HCT116 (cell line): Measurements from ENCODE around the gene CCDC154. TPM values are rescaled to one million over a fixed set of nuclear protein-coding genes. Genes with fewer than 3 reads are reported as not detected.

Source experiments
- ATAC-seq: fragments of 200-7000 bp; cut with Tn5 transposase; 2 replicates; pipeline ENCODE4 v1.9.1; 2020; ENCODE audit warnings: mild to moderate bottlenecking, moderate library complexity
- BruUV-seq: library from RNA; stranded (reverse); fragments of 400-500 nt; replicated peaks from 2 replicates; lab custom pipeline; 2021; lab: Mats Ljungman, UMichigan
- CTCF ChIA-PET: fragments of 300-600 bp; sonication (Branson Sonifier 250); formaldehyde crosslinking; loops from one replicate; lab custom pipeline; 2021; ENCODE audit warnings: antibody characterized with exemption; lab: Charles Lee
- POLR2A ChIA-PET: fragments of 300-600, 350-600 bp; sonication (Branson Sonifier 250); formaldehyde crosslinking; loops from one replicate; lab custom pipeline; 2021; ENCODE audit warnings: antibody characterized with exemption; lab: Charles Lee
- RAD21 ChIA-PET, 2 experiments: fragments of 300-600 bp; sonication (Branson Sonifier 250); formaldehyde crosslinking; loops; one replicate each; lab custom pipeline; 2023; ENCODE audit warnings: low total read pairs in 2 of 2; ENCODE audit not compliant: uncharacterized antibody in 2 of 2, unreplicated experiment in 2 of 2, low non-redundant PET in 1 of 2; lab: Charles Lee
- DNase-seq: peaks from one replicate; pipeline ENCODE4 v3.0.0-alpha.2; 2010; ENCODE audit warnings: low read depth, low spot score
- H2AFZ ChIP-seq: fragments of 200-600 bp; shearing (Covaris generic), sonication (generic); 2 replicates; pipeline ENCODE4 v1.6.1; 2017; ENCODE audit warnings: low read depth, mixed run types, mixed read lengths, antibody characterized with exemption, low read length; ENCODE audit not compliant: poor library complexity, severe bottlenecking
- H3K27ac ChIP-seq: 2 replicates; pipeline ENCODE4 v1.5.1; 2012; ENCODE audit warnings: low read depth, low read length
- H3K27me3 ChIP-seq: fragments of 200-600 bp; sonication (generic); 2 replicates; pipeline ENCODE4 v1.6.1; 2016; ENCODE audit warnings: mixed run types, low read length, mixed read lengths; ENCODE audit not compliant: insufficient read depth
- H3K36me3 ChIP-seq, 2 experiments: fragments of 200-500 bp in 1 of 2; fragments of 200-600 bp in 1 of 2; sonication (Bioruptor generic) in 1 of 2; sonication (generic) in 1 of 2; 2 replicates each; pipeline versions ENCODE4 v1.5.1 to v1.6.1; 2014 to 2016; ENCODE audit warnings: low read length in 2 of 2, inconsistent platforms in 1 of 2, mixed read lengths in 1 of 2, mixed run types in 1 of 2; ENCODE audit not compliant: insufficient read depth in 2 of 2, control insufficient read depth in 1 of 2
- H3K4me1 ChIP-seq, 2 experiments: fragments of 200-600 bp in 1 of 2; sonication (generic) in 1 of 2; 2 replicates each; pipeline versions ENCODE4 v1.5.1 to v1.6.1; 2012 to 2017; ENCODE audit warnings: low read length in 2 of 2, inconsistent platforms in 1 of 2, mild to moderate bottlenecking in 1 of 2, mixed read lengths in 1 of 2, mixed run types in 1 of 2, moderate library complexity in 1 of 2; ENCODE audit not compliant: insufficient read depth in 2 of 2, control insufficient read depth in 1 of 2
- H3K4me2 ChIP-seq: fragments of 200-600 bp; sonication (generic); 2 replicates; pipeline ENCODE4 v1.6.1; 2017; ENCODE audit warnings: mixed run types, low read length, mixed read lengths
- H3K4me3 ChIP-seq, 2 experiments: fragments of 200-600 bp in 1 of 2; sonication (generic) in 1 of 2; replicated peaks in 1 of 2; 2 replicates each; pipeline ENCODE4 v1.5.1; 2011 to 2016; ENCODE audit warnings: low read length in 2 of 2, control low read depth in 1 of 2, low read depth in 1 of 2, mild to moderate bottlenecking in 1 of 2, mixed read lengths in 1 of 2, mixed run types in 1 of 2
- H3K79me2 ChIP-seq: fragments of 200-600 bp; sonication (generic); 2 replicates; pipeline ENCODE4 v1.6.1; 2017; ENCODE audit warnings: mild to moderate bottlenecking, mixed run types, low read length, moderate library complexity, mixed read lengths; ENCODE audit not compliant: insufficient read depth
- H3K9ac ChIP-seq: fragments of 200-600 bp; sonication (generic); 2 replicates; pipeline ENCODE4 v1.6.1; 2016; ENCODE audit warnings: low read length, mixed read lengths
- H3K9me2 ChIP-seq: fragments of 200-600 bp; sonication (generic), shearing (Covaris generic); 2 replicates; pipeline ENCODE4 v1.6.1; 2017; ENCODE audit warnings: mixed run types, mild to moderate bottlenecking, moderate library complexity; ENCODE audit not compliant: insufficient read depth
- H3K9me3 ChIP-seq, 2 experiments: fragments of 200-500 bp in 1 of 2; fragments of 200-600 bp in 1 of 2; sonication (Bioruptor generic) in 1 of 2; sonication (generic) in 1 of 2; 2 replicates each; pipeline ENCODE4 v1.6.1; 2014 to 2017; ENCODE audit warnings: low read length in 2 of 2, mixed read lengths in 2 of 2, inconsistent platforms in 1 of 2, low read depth in 1 of 2, mild to moderate bottlenecking in 1 of 2, mixed run types in 1 of 2, moderate library complexity in 1 of 2; ENCODE audit not compliant: control insufficient read depth in 1 of 2, insufficient read depth in 1 of 2
- H4K20me1 ChIP-seq: fragments of 200-600 bp; sonication (generic), shearing (Covaris generic); 2 replicates; pipeline ENCODE4 v1.6.1; 2017; ENCODE audit warnings: mixed run types, mild to moderate bottlenecking, moderate library complexity; ENCODE audit not compliant: insufficient read depth
- ATF3 ChIP-seq: IDR thresholded peaks from 2 replicates; pipeline ENCODE4 v1.6.1; 2012
- CBX3 ChIP-seq: IDR thresholded peaks from 2 replicates; pipeline ENCODE4 v1.6.1; 2012; ENCODE audit warnings: low read depth
- CTCF ChIP-seq, 3 experiments: fragments of 200-600 bp in 1 of 3; sonication (generic) in 1 of 3; IDR thresholded peaks in 2 of 3; conservative IDR thresholded peaks in 1 of 3; 2 replicates each; pipeline ENCODE4 v1.5.1; 2012 to 2017; ENCODE audit warnings: low read depth in 2 of 3, low read length in 2 of 3, antibody characterized with exemption in 1 of 3, borderline replicate concordance in 1 of 3, control low read depth in 1 of 3, mild to moderate bottlenecking in 1 of 3, mixed read lengths in 1 of 3, mixed run types in 1 of 3, moderate library complexity in 1 of 3; ENCODE audit not compliant: insufficient read depth in 1 of 3
- ELF1 ChIP-seq: IDR thresholded peaks from 2 replicates; pipeline ENCODE4 v1.6.1; 2012; ENCODE audit warnings: low read depth, borderline replicate concordance
- EZH2 ChIP-seq: fragments of 200-600 bp; sonication (generic); IDR thresholded peaks from 2 replicates; pipeline ENCODE4 v1.6.1; 2017; ENCODE audit warnings: antibody characterized with exemption, mixed run types
- EZH2phosphoT487 ChIP-seq: fragments of 200-600 bp; IDR thresholded peaks from 2 replicates; pipeline ENCODE4 v1.6.1; 2018; ENCODE audit warnings: antibody characterized with exemption, borderline replicate concordance
- FOSL1 ChIP-seq: IDR thresholded peaks from 2 replicates; pipeline ENCODE4 v1.6.1; 2012; ENCODE audit warnings: low read depth
- JUND ChIP-seq: IDR thresholded peaks from 2 replicates; pipeline ENCODE4 v1.6.1; 2012
- MAX ChIP-seq: IDR thresholded peaks from 2 replicates; pipeline ENCODE4 v1.6.1; 2012
- POLR2A ChIP-seq: IDR thresholded peaks from 2 replicates; pipeline ENCODE4 v1.7.0; 2011; ENCODE audit warnings: borderline replicate concordance; ENCODE audit not compliant: insufficient read depth, insufficient read length; ENCODE audit errors: extremely low read depth
- POLR2AphosphoS5 ChIP-seq: IDR thresholded peaks from 2 replicates; pipeline ENCODE4 v1.6.1; 2011; ENCODE audit warnings: mild to moderate bottlenecking, low read depth, low read length, moderate library complexity
- SIN3A ChIP-seq: IDR thresholded peaks from 2 replicates; pipeline ENCODE4 v1.6.1; 2012; ENCODE audit warnings: low read depth
- SRF ChIP-seq: IDR thresholded peaks from 2 replicates; pipeline ENCODE4 v1.6.1; 2012; ENCODE audit warnings: low read depth
- TCF7L2 ChIP-seq: IDR thresholded peaks from 2 replicates; pipeline ENCODE4 v1.7.0; 2011; ENCODE audit warnings: borderline replicate concordance, inconsistent platforms; ENCODE audit not compliant: insufficient read depth, insufficient read length; ENCODE audit errors: extremely low read depth
- YY1 ChIP-seq: IDR thresholded peaks from 2 replicates; pipeline ENCODE4 v1.6.1; 2011; ENCODE audit warnings: low read length, low read depth, moderate library complexity, mild to moderate bottlenecking; ENCODE audit not compliant: insufficient replicate concordance; ENCODE audit errors: extremely low read depth
- ZBTB33 ChIP-seq: IDR thresholded peaks from 2 replicates; pipeline ENCODE4 v1.6.1; 2011; ENCODE audit warnings: mild to moderate bottlenecking, low read length, moderate library complexity; ENCODE audit not compliant: insufficient replicate concordance; ENCODE audit errors: extremely low read depth
- ZFX ChIP-seq: fragments of 450-650 bp; IDR thresholded peaks from 2 replicates; pipeline ENCODE4 v1.6.1; 2017
- intact Hi-C: fragments of 100-400 bp; cut with micrococcal nuclease; formaldehyde crosslinking; loops from 2 replicates; pipeline ENCODE4 v1.10.0; 2022
- total RNA-seq: library from RNA; stranded (reverse); gene quantifications from one replicate; pipeline ENCODE4 v1.2.1, GENCODE V29; 2021; ENCODE audit not compliant: unreplicated experiment
- TF ChIP-seq, protein P1 (sequence below): IDR thresholded peaks from 2 replicates; pipeline ENCODE4 v1.6.1; 2012; ENCODE audit warnings: low read depth

Gene CCDC154
- total RNA-seq, 1 experiment from 2014 or later: 1.7 TPM

GRCh38 chr16:1407753-1408152, 36.6 kb downstream of the CCDC154 start:
- CTCF ChIA-PET: no interaction called here
- intact Hi-C loops: no loop called here
- peak overlapping the region; percentile 29; the same call in 1 of the 2 replicates for H3K9ac ChIP-seq
- no peak for TF ChIP-seq EZH2phosphoT487
- TF ChIP-seq EZH2: no peak
- TF ChIP-seq CBX3: no peak
- no peak for TF ChIP-seq TCF7L2
- TF ChIP-seq CTCF (IDR thresholded peaks at IDR 0.05 in 2 of 3, conservative IDR thresholded peaks at IDR 0.05 in 1 of 3; ENCODE audit: borderline replicate concordance in 1 of 3, insufficient read depth in 1 of 3, low read depth in 2 of 3, low read length in 2 of 3): no peak
- TF ChIP-seq SIN3A: no peak
- TF ChIP-seq, protein P1, sequence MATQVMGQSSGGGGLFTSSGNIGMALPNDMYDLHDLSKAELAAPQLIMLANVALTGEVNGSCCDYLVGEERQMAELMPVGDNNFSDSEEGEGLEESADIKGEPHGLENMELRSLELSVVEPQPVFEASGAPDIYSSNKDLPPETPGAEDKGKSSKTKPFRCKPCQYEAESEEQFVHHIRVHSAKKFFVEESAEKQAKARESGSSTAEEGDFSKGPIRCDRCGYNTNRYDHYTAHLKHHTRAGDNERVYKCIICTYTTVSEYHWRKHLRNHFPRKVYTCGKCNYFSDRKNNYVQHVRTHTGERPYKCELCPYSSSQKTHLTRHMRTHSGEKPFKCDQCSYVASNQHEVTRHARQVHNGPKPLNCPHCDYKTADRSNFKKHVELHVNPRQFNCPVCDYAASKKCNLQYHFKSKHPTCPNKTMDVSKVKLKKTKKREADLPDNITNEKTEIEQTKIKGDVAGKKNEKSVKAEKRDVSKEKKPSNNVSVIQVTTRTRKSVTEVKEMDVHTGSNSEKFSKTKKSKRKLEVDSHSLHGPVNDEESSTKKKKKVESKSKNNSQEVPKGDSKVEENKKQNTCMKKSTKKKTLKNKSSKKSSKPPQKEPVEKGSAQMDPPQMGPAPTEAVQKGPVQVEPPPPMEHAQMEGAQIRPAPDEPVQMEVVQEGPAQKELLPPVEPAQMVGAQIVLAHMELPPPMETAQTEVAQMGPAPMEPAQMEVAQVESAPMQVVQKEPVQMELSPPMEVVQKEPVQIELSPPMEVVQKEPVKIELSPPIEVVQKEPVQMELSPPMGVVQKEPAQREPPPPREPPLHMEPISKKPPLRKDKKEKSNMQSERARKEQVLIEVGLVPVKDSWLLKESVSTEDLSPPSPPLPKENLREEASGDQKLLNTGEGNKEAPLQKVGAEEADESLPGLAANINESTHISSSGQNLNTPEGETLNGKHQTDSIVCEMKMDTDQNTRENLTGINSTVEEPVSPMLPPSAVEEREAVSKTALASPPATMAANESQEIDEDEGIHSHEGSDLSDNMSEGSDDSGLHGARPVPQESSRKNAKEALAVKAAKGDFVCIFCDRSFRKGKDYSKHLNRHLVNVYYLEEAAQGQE: no peak
- TF ChIP-seq POLR2AphosphoS5: no peak
- TF ChIP-seq ZBTB33: no peak
- no peak for TF ChIP-seq ATF3
- TF ChIP-seq YY1: no peak
- TF ChIP-seq ELF1: no peak
- no peak for TF ChIP-seq MAX
- no peak for TF ChIP-seq FOSL1
- no peak for TF ChIP-seq POLR2A
- no peak for TF ChIP-seq JUND
- no peak for TF ChIP-seq SRF
- TF ChIP-seq ZFX: no peak
- TF ChIP-seq, all 23 proteins: peak for 0
- no TSS peak for BruUV-seq
- H3K4me3 ChIP-seq: 0 out of 4 replicates have a peak overlapping the region, but pooled peaks of 1 of the 2 experiments have one; percentile 54
- H3K27me3 ChIP-seq: no peaks in the 10 kb centered on the region
- RAD21 ChIA-PET: no interaction called here
- H3K79me2 ChIP-seq: 0 out of 2 replicates have a peak, but pooled peaks cover 4% of the 10 kb centered on the region
- H3K27ac ChIP-seq: no peak overlapping the region
- H3K36me3 ChIP-seq: no peaks in the 10 kb centered on the region
- ATAC-seq (peak; percentile 45), DNase-seq (no peak)
- H4K20me1 ChIP-seq: no peaks in the 10 kb centered on the region
- H3K4me2 ChIP-seq: peak overlapping the region; percentile 95
- POLR2A ChIA-PET: interaction anchor here (0.5 to 0.7 kb wide), 2 partner anchors 13 to 314 kb away, joined by 3 read pairs; partner anchors contain the start of gene UQCC4
- no peaks in the 10 kb centered on the region for H3K9me2 ChIP-seq
- H2AFZ ChIP-seq: no peak overlapping the region
- H3K9me3 ChIP-seq: no peaks in the 10 kb centered on the region
- peaks cover 9 to 12% of the 10 kb centered on the region in 2 experiments for H3K4me1 ChIP-seq
